Keratinocyte (primary cell): ENCODE measurements around the gene SPTBN5.

Source experiments
- CTCF ChIP-seq, 3 experiments: IDR thresholded peaks in 1 of 3; conservative IDR thresholded peaks in 1 of 3; optimal IDR thresholded peaks in 1 of 3; 2 replicates in 2 of 3; 3 replicates in 1 of 3; pipeline versions ENCODE3 to v1.5.1; 2011; ENCODE audit warnings: low read length in 3 of 3, mild to moderate bottlenecking in 3 of 3, moderate library complexity in 2 of 3, control low read depth in 1 of 3, inconsistent platforms in 1 of 3; ENCODE audit not compliant: insufficient read depth in 2 of 3; ENCODE audit errors: extremely low read depth in 1 of 3
- EZH2 ChIP-seq: IDR thresholded peaks from one replicate; pipeline ENCODE4 v1.6.1; 2012; ENCODE audit warnings: inconsistent platforms, mild to moderate bottlenecking, low read length, moderate library complexity

DNA sequence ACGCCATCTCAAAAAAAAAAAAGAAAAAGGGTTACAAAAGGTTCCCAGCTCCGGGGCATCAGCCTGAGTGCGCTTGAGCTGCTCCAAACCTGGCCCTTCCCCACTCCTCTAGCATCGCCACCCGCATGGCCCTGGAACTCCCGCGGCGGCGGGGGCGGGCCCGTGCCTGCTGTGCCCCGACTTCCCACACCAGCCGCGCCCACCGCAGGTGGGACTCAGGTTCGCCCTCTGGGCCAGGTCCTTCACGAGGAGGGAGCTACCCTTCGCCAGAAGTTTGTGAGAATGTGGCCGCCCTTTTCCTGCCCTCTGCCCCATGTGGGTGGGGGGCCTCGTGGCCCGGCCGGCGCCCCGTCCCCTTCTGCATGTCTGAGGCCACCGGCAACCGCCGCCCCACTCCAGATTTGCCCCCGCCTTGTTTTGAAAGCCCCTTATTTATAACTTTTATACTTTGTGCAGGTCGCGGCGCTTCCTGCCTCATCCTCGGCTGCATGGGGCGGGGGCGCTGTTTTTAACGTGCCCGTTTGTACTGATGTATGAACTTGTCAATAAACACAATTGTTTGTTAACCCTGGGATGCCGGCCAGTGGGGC is 66.5 kb downstream of the SPTBN5 start:
- TF ChIP-seq CTCF (optimal IDR thresholded peaks at IDR 0.05 in 1 of 3, IDR thresholded peaks at IDR 0.05 in 1 of 3, conservative IDR thresholded peaks at IDR 0.05 in 1 of 3; ENCODE audit: extremely low read depth in 1 of 3, insufficient read depth in 2 of 3, low read length in 3 of 3) (peak in 1 of 3 experiments; percentile 8), EZH2 (no peak)
